HepG2 (cell line): ENCODE results near the gene VPREB3. TPM values are rescaled to one million over a fixed set of nuclear protein-coding genes. Genes with fewer than 3 reads are reported as not detected.

Source experiments
- CEBPB ChIP-seq: IDR thresholded peaks from 2 replicates; pipeline ENCODE4 v1.6.1; 2011; ENCODE audit warnings: low read depth, low read length, improper control_type of control experiment, borderline replicate concordance
- ELF1 ChIP-seq: sonication (generic); formaldehyde crosslinking; IDR thresholded peaks from 2 replicates; pipeline ENCODE4 v1.4.0; 2020; ENCODE audit warnings: missing genetic modification reagents
- KAT2B ChIP-seq: fragments of 150-350 bp; IDR thresholded peaks from 2 replicates; pipeline ENCODE4 v1.6.1; 2014; ENCODE audit warnings: low read depth, low read length, borderline replicate concordance
- NFE2L2 ChIP-seq: fragments of 150-350 bp; IDR thresholded peaks from 2 replicates; pipeline ENCODE4 v1.6.1; 2014; ENCODE audit warnings: low read length
- NFRKB ChIP-seq: fragments of 450-650 bp; IDR thresholded peaks from 2 replicates; pipeline ENCODE4 v1.6.1; 2017
- NR2F1 ChIP-seq, 2 experiments: fragments of 450-650 bp in 1 of 2; formaldehyde crosslinking in 1 of 2; IDR thresholded peaks; 2 replicates each; pipeline versions ENCODE4 v1.5.0 to v1.6.1; 2016 to 2020; ENCODE audit warnings: mild to moderate bottlenecking in 1 of 2, missing compliant biosample characterization in 1 of 2, missing genetic modification reagents in 1 of 2, moderate library complexity in 1 of 2
- NR2F6 ChIP-seq, 2 experiments: IDR thresholded peaks; 2 replicates each; pipeline ENCODE4 v1.6.1; 2016; ENCODE audit warnings: antibody characterized with exemption in 1 of 2, mild to moderate bottlenecking in 1 of 2
- RNF2 ChIP-seq: fragments of 450-650 bp; conservative IDR thresholded peaks from 2 replicates; pipeline ENCODE4 v1.6.1; 2016; ENCODE audit warnings: low read depth
- SMAD3 ChIP-seq: sonication (generic); formaldehyde crosslinking; IDR thresholded peaks from 2 replicates; pipeline ENCODE4 v1.4.0; 2020; ENCODE audit warnings: missing genetic modification reagents
- SMARCC2 ChIP-seq: fragments of 450-650 bp; IDR thresholded peaks from 2 replicates; pipeline ENCODE4 v1.6.1; 2017; ENCODE audit warnings: antibody characterized with exemption, mild to moderate bottlenecking
- SMARCE1 ChIP-seq: fragments of 450-650 bp; IDR thresholded peaks from 2 replicates; pipeline ENCODE4 v1.6.1; 2017; ENCODE audit warnings: borderline replicate concordance
- SSRP1 ChIP-seq: IDR thresholded peaks from 2 replicates; pipeline ENCODE4 v1.6.1; 2016; ENCODE audit warnings: control low read depth
- TFDP1 ChIP-seq: IDR thresholded peaks from 2 replicates; pipeline ENCODE4 v1.6.1; 2016; ENCODE audit warnings: missing compliant biosample characterization, missing genetic modification reagents, borderline replicate concordance
- THRA ChIP-seq: sonication (generic); formaldehyde crosslinking; IDR thresholded peaks from 2 replicates; pipeline ENCODE4 v1.4.0; 2020; ENCODE audit warnings: missing genetic modification reagents, borderline replicate concordance
- ZBTB8A ChIP-seq: sonication (generic); formaldehyde crosslinking; IDR thresholded peaks from 2 replicates; pipeline ENCODE4 v1.4.0; 2020; ENCODE audit warnings: mild to moderate bottlenecking, low read depth, missing genetic modification reagents, borderline replicate concordance
- ZKSCAN5 ChIP-seq: sonication (generic); formaldehyde crosslinking; IDR thresholded peaks from 2 replicates; pipeline ENCODE4 v1.5.1; 2020; ENCODE audit warnings: mild to moderate bottlenecking, missing genetic modification reagents
- ZNF17 ChIP-seq: sonication (generic); formaldehyde crosslinking; IDR thresholded peaks from 2 replicates; pipeline ENCODE4 v1.5.0; 2020; ENCODE audit warnings: mild to moderate bottlenecking, missing genetic modification reagents
- ZNF180 ChIP-seq: sonication (generic); formaldehyde crosslinking; IDR thresholded peaks from 2 replicates; pipeline ENCODE4 v1.4.0; 2020; ENCODE audit warnings: low read depth, missing genetic modification reagents, borderline replicate concordance
- ZNF569 ChIP-seq: sonication (generic); formaldehyde crosslinking; IDR thresholded peaks from 2 replicates; pipeline ENCODE4 v1.5.0; 2020; ENCODE audit warnings: mild to moderate bottlenecking, missing genetic modification reagents, moderate library complexity, borderline replicate concordance
- ZNF615 ChIP-seq: sonication (generic); formaldehyde crosslinking; IDR thresholded peaks from 2 replicates; pipeline ENCODE4 v1.5.0; 2020; ENCODE audit warnings: mild to moderate bottlenecking, missing genetic modification reagents, borderline replicate concordance
- ZNF7 ChIP-seq: IDR thresholded peaks from 2 replicates; pipeline ENCODE4 v1.6.1; 2016; ENCODE audit warnings: missing biosample characterization, missing genetic modification reagents
- ZNF792 ChIP-seq: IDR thresholded peaks from 2 replicates; pipeline ENCODE4 v1.6.1; 2016
- ZNF850 ChIP-seq: sonication (generic); formaldehyde crosslinking; conservative IDR thresholded peaks from 2 replicates; pipeline ENCODE4 v1.9.0; 2021; ENCODE audit warnings: mild to moderate bottlenecking, missing genetic modification reagents
- ZSCAN25 ChIP-seq: sonication (generic); formaldehyde crosslinking; IDR thresholded peaks from 2 replicates; pipeline ENCODE4 v1.8.0; 2022; ENCODE audit warnings: mild to moderate bottlenecking, missing genetic modification reagents
- polyA plus RNA-seq, 8 experiments: library from polyadenylated mRNA; depleted of rRNA in 3 of 8; stranded (reverse) in 7 of 8; unstranded in 1 of 8; fragments of >200 nt; fragmentation: Illumina TruSeq in 4 of 8; extraction: Trizol in 4 of 8; gene quantifications; 2 replicates each; pipeline versions ENCODE4 v1.2.1 to v1.2.3, GENCODE V29; 2011 to 2016; ENCODE audit warnings: low read depth in 4 of 8, missing spikeins in 1 of 8, mixed read lengths in 1 of 8; ENCODE audit not compliant: insufficient read depth in 1 of 8
- total RNA-seq, 5 experiments: library from RNA; depleted of rRNA; stranded (reverse); fragments of >200 nt; fragmentation: Illumina TruSeq; extraction: Trizol; gene quantifications; 2 replicates each; pipeline ENCODE4 v1.2.3, GENCODE V29; 2016; ENCODE audit warnings: low read depth in 1 of 5
- TF ChIP-seq, protein P1 (sequence below): sonication (generic); formaldehyde crosslinking; IDR thresholded peaks from 2 replicates; pipeline ENCODE4 v1.5.0; 2020; ENCODE audit warnings: missing genetic modification reagents, mild to moderate bottlenecking, borderline replicate concordance
- TF ChIP-seq, protein P2 (sequence below): IDR thresholded peaks from 2 replicates; pipeline ENCODE4 v1.6.1; 2018; ENCODE audit warnings: missing genetic modification reagents
- TF ChIP-seq, protein P3 (sequence below): sonication (generic); formaldehyde crosslinking; IDR thresholded peaks from 2 replicates; pipeline ENCODE4 v1.8.1; 2023; ENCODE audit warnings: missing genetic modification reagents, mild to moderate bottlenecking, borderline replicate concordance

Gene VPREB3
- total and polyA plus RNA-seq, 2 of the 13 experiments (the other 11 are each of a cell fraction or from before 2014, with no cell fraction given): 0.22 TPM; not detected in 1

- TF ChIP-seq ZNF569 (CRISPR knock-in tag) (no peak), ZNF615 (CRISPR knock-in tag) (no peak), ZNF850 (CRISPR knock-in tag) (no peak), ZNF17 (CRISPR knock-in tag) (no peak), ZNF7 (no peak), ZNF792 (no peak; the same call in 1 of the 2 replicates), SMARCC2 (no peak), THRA (CRISPR knock-in tag) (peak; percentile 100), TFDP1 (CRISPR knock-in tag) (no peak; the same call in 1 of the 2 replicates), NR2F6 (IDR thresholded peaks at IDR 0.05) (peak; percentile 91), NR2F6 (CRISPR knock-in tag; IDR thresholded peaks at IDR 0.05) (peak; percentile 89), ZNF180 (CRISPR knock-in tag) (no peak), CEBPB (peak; percentile 78), SMARCE1 (no peak), NFRKB (no peak), SSRP1 (peak; percentile 34; the same call in 1 of the 2 replicates), ZBTB8A (CRISPR knock-in tag) (no peak), NFE2L2 (no peak), SMAD3 (no peak; the same call in 1 of the 2 replicates), ELF1 (CRISPR knock-in tag) (no peak), KAT2B (no peak), RNF2 (no peak), NR2F1 (CRISPR knock-in tag; IDR thresholded peaks at IDR 0.05) (peak; percentile 78 to 81), ZSCAN25 (peak; percentile 56; the same call in 1 of the 2 replicates), ZKSCAN5 (CRISPR knock-in tag) (no peak)
- TF ChIP-seq, protein P1, sequence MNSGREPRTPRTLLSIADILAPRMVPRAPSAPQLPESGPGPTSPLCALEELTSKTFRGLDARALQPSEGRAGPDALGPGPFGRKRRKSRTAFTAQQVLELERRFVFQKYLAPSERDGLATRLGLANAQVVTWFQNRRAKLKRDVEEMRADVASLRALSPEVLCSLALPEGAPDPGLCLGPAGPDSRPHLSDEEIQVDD (CRISPR knock-in tag): 0 out of 2 replicates have a peak, but pooled peaks have one; percentile 21
- TF ChIP-seq, protein P2, sequence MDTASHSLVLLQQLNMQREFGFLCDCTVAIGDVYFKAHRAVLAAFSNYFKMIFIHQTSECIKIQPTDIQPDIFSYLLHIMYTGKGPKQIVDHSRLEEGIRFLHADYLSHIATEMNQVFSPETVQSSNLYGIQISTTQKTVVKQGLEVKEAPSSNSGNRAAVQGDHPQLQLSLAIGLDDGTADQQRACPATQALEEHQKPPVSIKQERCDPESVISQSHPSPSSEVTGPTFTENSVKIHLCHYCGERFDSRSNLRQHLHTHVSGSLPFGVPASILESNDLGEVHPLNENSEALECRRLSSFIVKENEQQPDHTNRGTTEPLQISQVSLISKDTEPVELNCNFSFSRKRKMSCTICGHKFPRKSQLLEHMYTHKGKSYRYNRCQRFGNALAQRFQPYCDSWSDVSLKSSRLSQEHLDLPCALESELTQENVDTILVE (CRISPR knock-in tag): peak; percentile 37; the same call in 1 of the 2 replicates
- TF ChIP-seq, protein P3, sequence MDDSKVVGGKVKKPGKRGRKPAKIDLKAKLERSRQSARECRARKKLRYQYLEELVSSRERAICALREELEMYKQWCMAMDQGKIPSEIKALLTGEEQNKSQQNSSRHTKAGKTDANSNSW: no peak
Measured at GRCh38 chr22:23774114-23774921, 20.1 kb upstream of the VPREB3 start (continued).
